OCI-LY7 (cell line): ENCODE results near the gene TMEM200A. TPM values are rescaled to one million over a fixed set of nuclear protein-coding genes. Genes with fewer than 3 reads are reported as not detected.

ENCODE experiments used
- BruUV-seq: library from RNA; stranded (reverse); fragments of 400-500 nt; replicated peaks from 2 replicates; lab custom pipeline; 2021; lab: Mats Ljungman, UMichigan
- CTCF ChIA-PET: fragments of 300-600 bp; sonication (Branson Sonifier 250); formaldehyde crosslinking; loops from one replicate; lab custom pipeline; 2022; ENCODE audit warnings: antibody characterized with exemption; ENCODE audit not compliant: unreplicated experiment; lab: Charles Lee
- POLR2A ChIA-PET: fragments of 300-600 bp; sonication (Branson Sonifier 250); formaldehyde crosslinking; loops from one replicate; lab custom pipeline; 2022; ENCODE audit warnings: antibody characterized with exemption; lab: Charles Lee
- DNase-seq: peaks from one replicate; pipeline ENCODE4 v3.0.0-alpha.2; 2015; ENCODE audit warnings: low spot score
- H2AFZ ChIP-seq: fragments of 200-600 bp; sonication (generic), shearing (Covaris generic); 2 replicates; pipeline ENCODE4 v1.6.1; 2014; ENCODE audit warnings: mild to moderate bottlenecking, antibody characterized with exemption, low read length, moderate library complexity
- H3K27ac ChIP-seq: fragments of 200-600 bp; sonication (generic); 2 replicates; pipeline ENCODE4 v1.5.1; 2014; ENCODE audit warnings: mixed run types, low read depth, mild to moderate bottlenecking, moderate library complexity, low read length, inconsistent platforms; ENCODE audit not compliant: poor library complexity, severe bottlenecking
- H3K36me3 ChIP-seq: fragments of 200-600 bp; sonication (generic); 2 replicates; pipeline ENCODE4 v1.6.1; 2014; ENCODE audit warnings: mild to moderate bottlenecking, antibody characterized with exemption, low read length, moderate library complexity, mixed read lengths; ENCODE audit not compliant: insufficient read depth
- H3K4me1 ChIP-seq: fragments of 200-600 bp; sonication (generic); 2 replicates; pipeline ENCODE4 v1.5.1; 2014; ENCODE audit warnings: mild to moderate bottlenecking, low read length; ENCODE audit not compliant: insufficient read depth, poor library complexity, severe bottlenecking
- H3K4me2 ChIP-seq: fragments of 200-600 bp; sonication (generic); 2 replicates; pipeline ENCODE4 v1.6.1; 2014; ENCODE audit warnings: mild to moderate bottlenecking, low read length
- H3K4me3 ChIP-seq: fragments of 200-600 bp; sonication (generic); 2 replicates; pipeline ENCODE4 v1.5.1; 2014; ENCODE audit warnings: mild to moderate bottlenecking, low read depth, low read length; ENCODE audit not compliant: poor library complexity, severe bottlenecking
- H3K79me2 ChIP-seq: fragments of 200-600 bp; sonication (generic); 2 replicates; pipeline ENCODE4 v1.6.1; 2016; ENCODE audit warnings: low read depth, mild to moderate bottlenecking, low read length, moderate library complexity, mixed read lengths; ENCODE audit not compliant: insufficient read depth
- H3K9me2 ChIP-seq: fragments of 200-600 bp; sonication (generic); 2 replicates; pipeline ENCODE4 v1.6.1; 2016; ENCODE audit warnings: mild to moderate bottlenecking, low read length, mixed read lengths; ENCODE audit not compliant: insufficient read depth
- H3K9me3 ChIP-seq: fragments of 200-600 bp; sonication (generic); 2 replicates; pipeline ENCODE4 v1.6.1; 2014; ENCODE audit warnings: mild to moderate bottlenecking, mixed run types, low read length, mixed read lengths
- H4K20me1 ChIP-seq: fragments of 200-600 bp; sonication (generic); 2 replicates; pipeline ENCODE4 v1.6.1; 2014; ENCODE audit warnings: mild to moderate bottlenecking, antibody characterized with exemption, low read length, moderate library complexity, mixed read lengths; ENCODE audit not compliant: insufficient read depth
- EZH2phosphoT487 ChIP-seq: fragments of 200-600 bp; sonication (generic); IDR thresholded peaks from 2 replicates; pipeline ENCODE4 v1.6.1; 2018; ENCODE audit warnings: low read depth, borderline replicate concordance, mild to moderate bottlenecking, mixed run types, antibody characterized with exemption, low read length, moderate library complexity, mixed read lengths
- intact Hi-C: fragments of 100-400 bp; cut with micrococcal nuclease; formaldehyde crosslinking; loops from one replicate; pipeline ENCODE4 v1.10.0; 2022; ENCODE audit not compliant: unreplicated experiment
- total RNA-seq, 2 experiments: library from RNA; depleted of rRNA in 1 of 2; stranded (reverse); fragments of >200 nt in 1 of 2; shearing (Covaris generic) in 1 of 2; gene quantifications; 2 replicates each; pipeline ENCODE4 v1.2.3, GENCODE V29; 2014 to 2022
- TF ChIP-seq, protein P1 (sequence below): fragments of 200-600 bp; sonication (generic); conservative IDR thresholded peaks from 2 replicates; pipeline ENCODE4 v1.5.1; 2014; ENCODE audit warnings: mild to moderate bottlenecking, antibody characterized with exemption, low read length, moderate library complexity, mixed read lengths

The TMEM200A gene
- total RNA-seq, 2 experiments from 2014 or later, result not detected

DNA sequence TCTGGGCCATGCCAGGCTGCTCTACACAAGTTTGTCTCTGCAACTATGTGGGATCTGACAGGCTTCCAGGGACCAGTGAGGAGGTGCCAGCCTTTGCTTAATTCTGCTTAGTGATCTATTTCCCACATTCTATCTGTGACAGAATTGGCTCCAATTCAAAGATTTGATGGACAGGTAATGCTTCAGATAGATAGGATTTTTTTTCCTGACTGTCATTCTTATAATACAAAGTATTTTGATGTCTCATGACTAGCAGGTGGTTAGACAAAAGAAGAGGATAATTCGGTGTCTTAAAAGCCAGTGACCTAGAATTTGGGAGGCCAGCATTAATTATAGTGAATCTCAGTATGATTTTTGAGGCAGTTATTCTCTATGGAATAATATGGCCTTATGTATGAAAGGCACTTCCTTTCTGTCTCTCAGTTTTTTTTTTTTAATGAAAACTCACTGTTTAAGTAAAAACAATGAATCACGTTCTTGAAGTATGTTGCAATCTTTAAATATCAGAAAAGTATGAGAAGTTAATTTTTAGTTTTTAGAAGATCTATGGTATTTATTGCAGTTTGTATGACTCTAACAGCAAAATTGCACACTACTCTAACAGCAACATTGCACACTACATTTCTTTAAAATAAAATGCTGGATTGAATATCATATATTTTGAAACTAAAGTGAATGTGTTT, 43.7 kb downstream of the TMEM200A start:
- no peak for DNase-seq
- ChIA-PET CTCF (no interaction called here), POLR2A (no interaction called here)
- no peaks in the 10 kb centered on the region for H3K4me1 ChIP-seq
- H3K9me2 ChIP-seq, result no peaks in the 10 kb centered on the region
- intact Hi-C loops, result no loop called here
- no TSS peak for BruUV-seq
- no peaks in the 10 kb centered on the region for H3K79me2 ChIP-seq
- no peak overlapping the region for H3K4me2 ChIP-seq
- no peaks in the 10 kb centered on the region for H4K20me1 ChIP-seq
- TF ChIP-seq EZH2phosphoT487, result no peak
- TF ChIP-seq, protein P1, sequence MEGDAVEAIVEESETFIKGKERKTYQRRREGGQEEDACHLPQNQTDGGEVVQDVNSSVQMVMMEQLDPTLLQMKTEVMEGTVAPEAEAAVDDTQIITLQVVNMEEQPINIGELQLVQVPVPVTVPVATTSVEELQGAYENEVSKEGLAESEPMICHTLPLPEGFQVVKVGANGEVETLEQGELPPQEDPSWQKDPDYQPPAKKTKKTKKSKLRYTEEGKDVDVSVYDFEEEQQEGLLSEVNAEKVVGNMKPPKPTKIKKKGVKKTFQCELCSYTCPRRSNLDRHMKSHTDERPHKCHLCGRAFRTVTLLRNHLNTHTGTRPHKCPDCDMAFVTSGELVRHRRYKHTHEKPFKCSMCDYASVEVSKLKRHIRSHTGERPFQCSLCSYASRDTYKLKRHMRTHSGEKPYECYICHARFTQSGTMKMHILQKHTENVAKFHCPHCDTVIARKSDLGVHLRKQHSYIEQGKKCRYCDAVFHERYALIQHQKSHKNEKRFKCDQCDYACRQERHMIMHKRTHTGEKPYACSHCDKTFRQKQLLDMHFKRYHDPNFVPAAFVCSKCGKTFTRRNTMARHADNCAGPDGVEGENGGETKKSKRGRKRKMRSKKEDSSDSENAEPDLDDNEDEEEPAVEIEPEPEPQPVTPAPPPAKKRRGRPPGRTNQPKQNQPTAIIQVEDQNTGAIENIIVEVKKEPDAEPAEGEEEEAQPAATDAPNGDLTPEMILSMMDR, result no peak
- H3K27ac ChIP-seq, result no peak overlapping the region
- no peak overlapping the region for H2AFZ ChIP-seq
- H3K4me3 ChIP-seq, result no peak overlapping the region
- no peaks in the 10 kb centered on the region for H3K9me3 ChIP-seq
- H3K36me3 ChIP-seq, result no peaks in the 10 kb centered on the region

DNA sequence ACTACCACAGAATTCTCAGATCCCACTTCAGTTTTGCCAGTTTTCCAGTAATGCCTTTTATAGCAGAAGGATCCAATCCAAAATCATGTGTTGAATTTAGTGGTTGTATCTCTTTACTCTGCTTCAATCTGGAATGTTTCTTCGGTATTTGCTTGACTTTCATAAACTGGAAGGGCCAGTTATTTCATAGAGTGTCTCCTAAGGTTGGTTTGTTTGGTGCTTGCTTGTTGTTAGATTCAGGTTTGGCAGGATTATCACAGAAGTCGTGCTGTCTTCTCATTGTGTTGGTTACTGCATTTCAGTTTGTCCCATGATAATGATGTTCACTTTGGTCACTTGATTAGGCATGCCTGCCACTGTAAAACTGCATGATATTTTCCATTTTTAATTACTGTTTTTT, 45.7 kb downstream of the TMEM200A start:
- Histone ChIP-seq H3K9me2 (no peaks in the 10 kb centered on the region), H3K79me2 (no peaks in the 10 kb centered on the region), H3K4me3 (no peak overlapping the region), H3K36me3 (no peaks in the 10 kb centered on the region), H3K9me3 (no peaks in the 10 kb centered on the region), H3K4me1 (no peaks in the 10 kb centered on the region), H3K27ac (no peak overlapping the region), H2AFZ (no peak overlapping the region), H4K20me1 (no peaks in the 10 kb centered on the region), H3K4me2 (no peak overlapping the region)
- DNase-seq, result no peak
- intact Hi-C loops, result no loop called here
- ChIA-PET CTCF (interaction anchor here (1.4 kb wide), 1 partner anchor 60 kb away, joined by 3 read pairs; no protein-coding TSS in a partner anchor), POLR2A (interaction anchor here (0.8 kb wide), 1 partner anchor 21 kb away, joined by 4 read pairs; no protein-coding TSS in a partner anchor)
- TF ChIP-seq, protein P1, result no peak
- TF ChIP-seq EZH2phosphoT487, result no peak
- no TSS peak for BruUV-seq
